HepG2 (cell line): Measurements from ENCODE around the gene MPP1. TPM values are rescaled to one million over a fixed set of nuclear protein-coding genes. Genes with fewer than 3 reads are reported as not detected.

ENCODE experiments used
- ATAC-seq: fragments of 200-7000 bp; cut with Tn5 transposase; 3 replicates; pipeline ENCODE4 v1.9.1; 2020; ENCODE audit warnings: mild to moderate bottlenecking, moderate library complexity
- BruUV-seq: library from RNA; stranded (reverse); fragments of 400-500 nt; replicated peaks from 2 replicates; lab custom pipeline; 2021; lab: Mats Ljungman, UMichigan
- CTCF ChIA-PET: fragments of 300-600 bp; formaldehyde crosslinking; extraction: SDS; loops from one replicate; lab custom pipeline; 2021; ENCODE audit warnings: low total read pairs, inconsistent platforms, low intra/inter-chr PET ratio; lab: Yijun Ruan, JAX
- POLR2A ChIA-PET: fragments of 350-600 bp; sonication (Branson Sonifier 250); formaldehyde crosslinking; loops from one replicate; lab custom pipeline; 2020; ENCODE audit warnings: antibody characterized with exemption, inconsistent platforms; lab: Yijun Ruan, JAX
- DNase-seq: peaks from one replicate; pipeline ENCODE4 v3.0.0-alpha.2; 2015; ENCODE audit warnings: low spot score
- FAIRE-seq: peaks from 3 replicates; lab custom pipeline; 2011; peaks lifted over from hg19 to GRCh38; lab: Jason Lieb, UNC
- H2AFZ ChIP-seq: one replicate; pipeline ENCODE4 v1.6.1; 2011; ENCODE audit warnings: low read length, inconsistent platforms
- H3K27ac ChIP-seq: fragments of 300-600 bp; 3 replicates; pipeline ENCODE4 v1.8.0; 2011; ENCODE audit warnings: mixed run types, mild to moderate bottlenecking, mixed read lengths, low read length, inconsistent platforms; ENCODE audit not compliant: insufficient read depth; ENCODE audit errors: extremely low read length
- H3K27me3 ChIP-seq, 2 experiments: fragments of 200-600 bp in 1 of 2; 2 replicates in 1 of 2; 3 replicates in 1 of 2; pipeline versions ENCODE4 v1.6.0 to v1.8.0; 2011; ENCODE audit warnings: low read length in 2 of 2, mild to moderate bottlenecking in 2 of 2, moderate library complexity in 2 of 2, inconsistent platforms in 1 of 2; ENCODE audit not compliant: insufficient read depth in 2 of 2, control insufficient read depth in 1 of 2
- H3K36me3 ChIP-seq, 2 experiments: fragments of 200-600 bp in 1 of 2; replicated peaks in 1 of 2; 2 replicates in 1 of 2; 3 replicates in 1 of 2; pipeline versions ENCODE4 v1.5.1 to v1.8.0; 2011; ENCODE audit warnings: low read length in 2 of 2, inconsistent platforms in 1 of 2; ENCODE audit not compliant: insufficient read depth in 2 of 2, control insufficient read depth in 1 of 2
- H3K4me1 ChIP-seq: 2 replicates; pipeline ENCODE4 v1.5.1; 2012; ENCODE audit warnings: low read length, inconsistent platforms; ENCODE audit not compliant: insufficient read depth
- H3K4me2 ChIP-seq: 2 replicates; pipeline ENCODE4 v1.6.0; 2011; ENCODE audit warnings: low read depth, low read length, inconsistent platforms
- H3K4me3 ChIP-seq, 3 experiments: fragments of 200-600 bp in 1 of 3; sonication (generic), shearing (Covaris generic) in 1 of 3; replicated peaks in 1 of 3; 2 replicates each; pipeline ENCODE4 v1.5.1; 2011 to 2016; ENCODE audit warnings: low read length in 3 of 3, inconsistent platforms in 2 of 3, low read depth in 2 of 3, mild to moderate bottlenecking in 2 of 3, control low read depth in 1 of 3, mixed read lengths in 1 of 3; ENCODE audit not compliant: insufficient read depth in 1 of 3
- H3K79me2 ChIP-seq: one replicate; pipeline ENCODE4 v1.6.1; 2011; ENCODE audit warnings: low read length, inconsistent platforms; ENCODE audit not compliant: insufficient read depth
- H3K9ac ChIP-seq: 2 replicates; pipeline ENCODE4 v1.6.0; 2011; ENCODE audit warnings: mild to moderate bottlenecking, low read depth, low read length, inconsistent platforms; ENCODE audit not compliant: insufficient read depth
- H3K9me3 ChIP-seq: 2 replicates; pipeline ENCODE4 v1.5.1; 2012; ENCODE audit warnings: mild to moderate bottlenecking, low read length
- H4K20me1 ChIP-seq: 2 replicates; pipeline ENCODE4 v1.6.0; 2011; ENCODE audit warnings: inconsistent platforms, mild to moderate bottlenecking, low read length, moderate library complexity; ENCODE audit not compliant: insufficient read depth
- NFATC3 ChIP-seq: sonication (generic); formaldehyde crosslinking; IDR thresholded peaks from 2 replicates; pipeline ENCODE4 v1.5.1; 2020; ENCODE audit warnings: mild to moderate bottlenecking, missing genetic modification reagents
- ZBTB40 ChIP-seq, 2 experiments: fragments of 450-650 bp in 1 of 2; sonication (generic) in 1 of 2; formaldehyde crosslinking in 1 of 2; IDR thresholded peaks; 2 replicates each; pipeline versions ENCODE4 v1.6.1 to v1.8.0; 2016 to 2022; ENCODE audit warnings: antibody characterized with exemption in 1 of 2, mild to moderate bottlenecking in 1 of 2, missing genetic modification reagents in 1 of 2
- ZNF30 ChIP-seq: sonication (generic); formaldehyde crosslinking; IDR thresholded peaks from 2 replicates; pipeline ENCODE4 v1.5.0; 2020; ENCODE audit warnings: mild to moderate bottlenecking, missing genetic modification reagents
- ZSCAN31 ChIP-seq: sonication (generic); formaldehyde crosslinking; IDR thresholded peaks from 2 replicates; pipeline ENCODE4 v1.5.0; 2020; ENCODE audit warnings: low read depth, mild to moderate bottlenecking, missing genetic modification reagents
- WGBS: methylation state at CpG from one replicate; pipeline ENCODE4 v1.1.6; 2017; ENCODE audit warnings: low lambda C conversion rate; 5-methylcytosine and 5-hydroxymethylcytosine counted together
- in situ Hi-C: cut with HindIII; loops from 2 replicates; pipeline ENCODE4 v1.10.0; 2017; ENCODE audit warnings: low pct_unique_long_range_greater_than_20kb; ENCODE audit not compliant: extremely low pct_ligation_motif_present
- intact Hi-C: fragments of 100-400 bp; cut with micrococcal nuclease; formaldehyde crosslinking; loops from one replicate; pipeline ENCODE4 v1.10.0; 2022; ENCODE audit not compliant: unreplicated experiment
- polyA plus RNA-seq, 8 experiments: library from polyadenylated mRNA; depleted of rRNA in 3 of 8; stranded (reverse) in 7 of 8; unstranded in 1 of 8; fragments of >200 nt; fragmentation: Illumina TruSeq in 4 of 8; extraction: Trizol in 4 of 8; gene quantifications; 2 replicates each; pipeline versions ENCODE4 v1.2.1 to v1.2.3, GENCODE V29; 2011 to 2016; ENCODE audit warnings: low read depth in 4 of 8, missing spikeins in 1 of 8, mixed read lengths in 1 of 8; ENCODE audit not compliant: insufficient read depth in 1 of 8
- total RNA-seq, 5 experiments: library from RNA; depleted of rRNA; stranded (reverse); fragments of >200 nt; fragmentation: Illumina TruSeq; extraction: Trizol; gene quantifications; 2 replicates each; pipeline ENCODE4 v1.2.3, GENCODE V29; 2016; ENCODE audit warnings: low read depth in 1 of 5

The MPP1 gene
- total and polyA plus RNA-seq, 2 of the 13 experiments (the other 11 are each of a cell fraction or from before 2014, with no cell fraction given): 7.8 to 8.1 TPM

- Histone ChIP-seq H3K27me3 (no peaks in the 10 kb centered on the region), H3K36me3 (no peaks in the 10 kb centered on the region), H3K9ac (no peak overlapping the region), H3K79me2 (no peaks in the 10 kb centered on the region), H3K4me1 (no peaks in the 10 kb centered on the region), H3K4me3 (no peak overlapping the region), H3K4me2 (no peak overlapping the region), H3K9me3 (no peaks in the 10 kb centered on the region), H4K20me1 (no peaks in the 10 kb centered on the region), H3K27ac (no peak overlapping the region), H2AFZ (no peak overlapping the region)
- no peak for ATAC-seq
- no peak for DNase-seq
- ChIA-PET CTCF (no interaction called here), POLR2A (no interaction called here)
- in situ Hi-C loops (loop anchor here (25.0 kb wide), 1 partner anchor 247 kb away; the partner anchor contains the start of gene CTAG1A), intact Hi-C loops (no loop called here)
- WGBS: 71% methylated on average over 1 of the region's 3 CpGs
- no peak for FAIRE-seq
- TF ChIP-seq ZSCAN31: no peak
- TF ChIP-seq ZBTB40 (IDR thresholded peaks at IDR 0.05): no peak
- no peak for TF ChIP-seq ZBTB40 (CRISPR knock-in tag; IDR thresholded peaks at IDR 0.05)
- TF ChIP-seq NFATC3 (CRISPR knock-in tag): no peak
- no peak for TF ChIP-seq ZNF30 (CRISPR knock-in tag)
- no TSS peak for BruUV-seq
These were observed 28.5 kb upstream of the MPP1 start for GRCh38 chrX:154833746-154834274.
